NCI-H526 treated with DMSO at 0.1 percent for 48 hours (cell line): ENCODE results near the gene EEF1AKMT2.

Experiments used
- DNase-seq: peaks from one replicate; lab custom pipeline; 2025; lab: John Stamatoyannopoulos, UW

The EEF1AKMT2 gene

GRCh38 chr10:124719213-124719851 is 72.4 kb downstream of the EEF1AKMT2 start:
- DNase-seq: no peak

DNA sequence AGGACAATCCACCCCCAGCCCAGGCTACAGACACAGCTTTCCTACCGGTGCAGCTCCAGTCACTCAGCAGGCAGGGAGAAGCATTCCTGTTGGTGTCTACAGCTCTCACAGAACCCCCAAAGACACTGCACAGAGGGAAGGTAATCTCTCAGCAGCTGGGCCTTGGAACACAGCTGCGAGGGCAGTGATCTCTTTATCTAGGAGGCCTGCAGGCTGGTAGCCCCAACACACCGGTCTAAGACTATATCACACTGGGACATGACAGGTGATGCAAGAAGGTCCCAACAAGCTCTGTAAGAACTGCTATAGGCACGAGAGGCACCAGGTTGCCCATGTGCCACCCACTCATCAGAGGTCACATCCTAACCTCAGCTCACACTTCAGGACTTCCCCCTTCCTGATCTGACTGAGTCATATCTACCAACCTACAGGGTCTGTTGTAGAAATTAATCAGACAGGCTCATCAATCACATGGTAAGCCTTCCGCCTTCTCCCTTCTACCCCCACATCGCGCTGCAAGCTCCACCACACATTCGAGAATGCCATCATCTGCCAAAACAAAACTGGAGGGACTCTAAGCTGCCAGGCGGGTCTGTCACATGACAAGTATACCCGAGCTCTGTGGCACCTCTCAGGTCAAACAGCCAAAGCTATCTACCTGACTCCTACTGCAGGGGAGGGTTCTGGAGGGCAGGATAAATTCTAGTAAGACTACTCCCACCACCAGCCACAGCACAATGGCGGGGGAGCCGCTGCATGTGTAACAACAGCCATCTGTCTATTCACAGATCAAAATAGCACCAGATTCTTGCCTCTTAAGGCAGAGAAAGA is 73.6 kb downstream of the EEF1AKMT2 start:
- no peak for DNase-seq

GRCh38 chr10:124717041-124717757 is 74.5 kb downstream of the EEF1AKMT2 start:
- no peak for DNase-seq

- DNase-seq: no peak
These were observed 75.3 kb downstream of the EEF1AKMT2 start for GRCh38 chr10:124716369-124716768.

- no peak for DNase-seq
These were observed 76.2 kb downstream of the EEF1AKMT2 start for GRCh38 chr10:124715439-124715838.

GRCh38 chr10:124713679-124714255 is 77.9 kb downstream of the EEF1AKMT2 start:
- DNase-seq: no peak

DNA sequence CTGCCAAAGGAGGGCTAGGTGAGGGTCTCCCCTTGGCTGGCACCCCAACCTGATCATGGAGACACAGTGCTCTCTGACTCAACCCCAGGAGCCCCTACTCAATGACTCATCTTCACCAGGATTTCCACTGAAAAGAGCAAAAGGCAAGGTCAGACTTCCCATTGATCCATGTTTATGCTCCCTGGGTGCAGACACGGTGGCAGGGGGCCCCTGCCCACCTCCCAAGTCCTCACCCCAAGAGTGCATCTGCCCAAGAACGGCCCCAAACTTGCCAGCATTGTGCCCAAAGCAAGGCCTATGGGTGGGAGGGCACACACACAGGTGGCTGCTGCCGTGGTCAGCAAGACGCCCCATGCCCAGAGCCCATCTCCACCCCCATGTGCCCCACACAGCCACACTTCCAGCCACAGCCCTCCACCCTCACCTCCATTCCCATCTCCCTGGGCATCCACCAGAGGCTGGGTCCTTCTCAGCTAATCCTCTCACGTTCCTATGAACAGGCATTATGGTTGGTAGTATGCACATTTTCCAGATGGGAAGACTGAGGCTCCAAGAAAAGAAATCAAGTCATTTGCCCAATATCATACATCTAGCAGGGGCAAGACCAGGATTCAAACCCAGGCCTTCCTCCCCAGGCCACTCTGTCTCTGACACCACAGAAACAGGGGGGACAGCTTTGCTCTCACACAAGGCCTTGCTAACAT is 78.8 kb downstream of the EEF1AKMT2 start:
- no peak for DNase-seq

DNA sequence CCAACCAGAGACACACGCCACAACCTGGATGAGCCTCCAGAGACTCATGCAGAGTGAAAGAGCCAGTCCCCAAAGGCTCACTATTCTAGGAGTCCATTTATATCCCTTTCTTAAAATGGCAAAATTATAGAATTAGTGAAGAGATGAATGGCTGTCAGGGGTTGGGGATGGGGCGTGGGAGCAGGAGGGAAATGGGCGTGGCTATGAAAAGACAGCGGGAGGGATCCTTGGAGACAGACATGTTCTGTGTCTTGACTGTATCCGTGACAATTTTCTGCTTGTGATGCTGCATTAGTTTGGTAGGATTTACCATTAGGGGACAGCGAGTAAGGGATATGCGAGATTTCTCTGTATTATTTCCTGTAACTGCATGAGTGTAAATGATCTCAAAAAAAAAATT is 80.5 kb downstream of the EEF1AKMT2 start:
- no peak for DNase-seq

GRCh38 chr10:124710266-124710881 is 81.3 kb downstream of the EEF1AKMT2 start:
- DNase-seq: no peak

DNA sequence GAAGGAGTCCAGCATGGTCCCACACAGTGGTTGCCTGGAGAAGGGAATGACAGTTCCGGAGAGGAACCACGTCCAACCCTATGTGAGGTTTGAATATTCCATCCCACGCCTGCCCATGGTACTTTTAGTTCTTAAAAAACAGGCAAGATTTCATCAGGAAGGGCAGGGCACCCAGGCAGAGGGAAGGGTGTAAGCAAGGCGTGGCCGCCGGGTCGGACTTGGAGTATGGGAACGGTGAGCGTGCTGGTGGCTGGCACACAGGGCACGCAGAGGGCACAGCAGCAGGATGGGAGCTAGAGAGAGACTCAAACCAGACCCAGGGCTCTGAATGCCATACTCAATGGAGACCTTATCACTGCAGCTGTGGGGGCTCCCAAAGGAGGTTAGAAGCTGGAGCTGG is 81.8 kb downstream of the EEF1AKMT2 start:
- DNase-seq: no peak

- DNase-seq: no peak
These were observed 82.7 kb downstream of the EEF1AKMT2 start for GRCh38 chr10:124708922-124709520.

GRCh38 chr10:124708246-124708779 is 83.4 kb downstream of the EEF1AKMT2 start:
- no peak for DNase-seq
